GM18498 (cell line): ENCODE measurements around the gene ICA1.
A peak's percentile ranks its signal among the peaks of the same experiment; 100 is the strongest.

Source experiments
- ATAC-seq: cut with Tn5 transposase; IDR thresholded peaks from one replicate; pipeline ENCODE4 v1.9.1; 2021; ENCODE audit warnings: mild to moderate bottlenecking, moderate library complexity; ENCODE audit not compliant: unreplicated experiment

ICA1 gene

GRCh38 chr7:8165150-8165549, 96.8 kb downstream of the ICA1 start:
- no peak for ATAC-seq

- ATAC-seq, result no peak
Observed at GRCh38 chr7:8162181-8162580, 99.8 kb downstream of the ICA1 start.

GRCh38 chr7:8161364-8161828, 100.6 kb downstream of the ICA1 start:
- no peak for ATAC-seq

- no peak for ATAC-seq
Observed at GRCh38 chr7:8160779-8161345, 101.1 kb downstream of the ICA1 start.

GRCh38 chr7:8160250-8160649, 101.7 kb downstream of the ICA1 start:
- no peak for ATAC-seq

- ATAC-seq, result no peak
Observed at GRCh38 chr7:8159595-8159994, 102.4 kb downstream of the ICA1 start.

GRCh38 chr7:8157296-8157695, 104.7 kb downstream of the ICA1 start:
- no peak for ATAC-seq

GRCh38 chr7:8155836-8156235, 106.1 kb downstream of the ICA1 start:
- no peak for ATAC-seq

- no peak for ATAC-seq
Observed at GRCh38 chr7:8154272-8154671, 107.7 kb downstream of the ICA1 start.

GRCh38 chr7:8152489-8153192, 109.3 kb downstream of the ICA1 start:
- no peak for ATAC-seq

GRCh38 chr7:8151161-8151725, 110.7 kb downstream of the ICA1 start:
- no peak for ATAC-seq

GRCh38 chr7:8149222-8149621, 112.7 kb downstream of the ICA1 start:
- ATAC-seq, result peak; percentile 63

GRCh38 chr7:8147760-8148463, 114.1 kb downstream of the ICA1 start:
- ATAC-seq, result no peak

GRCh38 chr7:8146788-8147413, 115.1 kb downstream of the ICA1 start:
- no peak for ATAC-seq

- ATAC-seq, result no peak
Observed at GRCh38 chr7:8146106-8146787, 115.7 kb downstream of the ICA1 start.

GRCh38 chr7:8144856-8145255, 117.1 kb downstream of the ICA1 start:
- no peak for ATAC-seq

- ATAC-seq, result peak; percentile 70
Observed at GRCh38 chr7:8143151-8143874, 118.7 kb downstream of the ICA1 start.

- ATAC-seq, result no peak
Observed at GRCh38 chr7:8142477-8142876, 119.5 kb downstream of the ICA1 start.

- ATAC-seq, result no peak
Observed at GRCh38 chr7:8141070-8141469, 120.9 kb downstream of the ICA1 start.
